NT2/D1 (cell line): ENCODE data around the gene FBXO17.

Experiments used
- DNase-seq: peaks from one replicate; pipeline ENCODE4 v3.0.0-alpha.2; 2011; ENCODE audit warnings: low read depth, low spot score
- H3K27me3 ChIP-seq: 2 replicates; pipeline ENCODE4 v1.6.0; 2011; ENCODE audit warnings: mild to moderate bottlenecking; ENCODE audit not compliant: insufficient read length, insufficient read depth
- H3K36me3 ChIP-seq: 2 replicates; pipeline ENCODE4 v1.6.1; 2011; ENCODE audit warnings: mild to moderate bottlenecking, low read length, mixed read lengths; ENCODE audit not compliant: insufficient read depth, insufficient read length
- H3K4me1 ChIP-seq: 2 replicates; pipeline ENCODE4 v1.5.1; 2011; ENCODE audit not compliant: insufficient read depth, insufficient read length
- H3K4me3 ChIP-seq: 2 replicates; pipeline ENCODE4 v1.5.1; 2011; ENCODE audit warnings: low read depth; ENCODE audit not compliant: insufficient read length
- H3K9ac ChIP-seq: 2 replicates; pipeline ENCODE4 v1.6.0; 2011; ENCODE audit warnings: low read depth; ENCODE audit not compliant: insufficient read length
- H3K9me3 ChIP-seq: 2 replicates; pipeline ENCODE4 v1.5.1; 2011; ENCODE audit warnings: mild to moderate bottlenecking, low read length; ENCODE audit not compliant: insufficient read depth
- SUZ12 ChIP-seq: IDR thresholded peaks from 2 replicates; pipeline ENCODE4 v1.6.1; 2011; ENCODE audit not compliant: insufficient read length, insufficient read depth; ENCODE audit errors: extremely low read depth
- YY1 ChIP-seq: IDR thresholded peaks from 2 replicates; pipeline ENCODE4 v1.6.1; 2011; ENCODE audit not compliant: insufficient read length, insufficient read depth
- ZNF274 ChIP-seq: IDR thresholded peaks from 2 replicates; pipeline ENCODE4 v1.6.1; 2011; ENCODE audit warnings: mild to moderate bottlenecking, low read depth, low read length

FBXO17 gene

DNA sequence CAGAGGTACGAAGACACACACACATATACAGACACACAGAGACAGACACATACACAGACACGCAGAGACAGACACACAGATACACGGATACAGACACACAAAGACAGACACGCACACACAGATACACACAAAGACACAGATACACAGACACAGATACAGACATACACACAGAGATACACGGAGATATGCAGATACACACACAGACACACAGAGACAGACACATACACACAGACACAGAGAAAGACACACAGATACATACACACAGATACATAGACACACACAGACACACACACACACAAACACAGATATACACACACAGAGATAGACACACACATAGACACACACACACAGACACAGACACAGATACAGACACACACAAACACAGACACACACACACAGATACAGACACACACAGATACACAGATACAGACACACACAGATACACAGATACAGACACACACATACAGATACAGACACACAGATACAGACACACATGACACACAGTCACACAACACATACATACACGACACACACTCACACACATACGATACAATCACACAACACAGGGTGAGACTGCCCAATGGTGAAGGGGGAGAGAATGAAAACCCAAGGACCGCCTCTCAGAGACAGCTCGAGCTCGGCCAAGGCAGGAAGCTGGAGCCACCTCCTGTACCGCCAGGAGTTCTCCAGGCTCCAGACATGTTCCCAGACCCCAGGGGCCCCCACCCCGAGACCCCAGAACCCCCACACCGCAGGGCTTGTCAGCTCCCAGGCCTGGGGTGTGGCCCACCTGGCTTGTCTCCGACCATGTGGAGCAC, 54.7 kb downstream of the FBXO17 start:
- Histone ChIP-seq H3K9me3 (no peaks in the 10 kb centered on the region), H3K36me3 (peaks cover 46% of the 10 kb centered on the region), H3K4me3 (no peak overlapping the region), H3K9ac (no peak overlapping the region), H3K27me3 (no peaks in the 10 kb centered on the region), H3K4me1 (peaks cover 3% of the 10 kb centered on the region)
- no peak for DNase-seq
- no peak for TF ChIP-seq SUZ12
- no peak for TF ChIP-seq YY1
- TF ChIP-seq ZNF274, result no peak

DNA sequence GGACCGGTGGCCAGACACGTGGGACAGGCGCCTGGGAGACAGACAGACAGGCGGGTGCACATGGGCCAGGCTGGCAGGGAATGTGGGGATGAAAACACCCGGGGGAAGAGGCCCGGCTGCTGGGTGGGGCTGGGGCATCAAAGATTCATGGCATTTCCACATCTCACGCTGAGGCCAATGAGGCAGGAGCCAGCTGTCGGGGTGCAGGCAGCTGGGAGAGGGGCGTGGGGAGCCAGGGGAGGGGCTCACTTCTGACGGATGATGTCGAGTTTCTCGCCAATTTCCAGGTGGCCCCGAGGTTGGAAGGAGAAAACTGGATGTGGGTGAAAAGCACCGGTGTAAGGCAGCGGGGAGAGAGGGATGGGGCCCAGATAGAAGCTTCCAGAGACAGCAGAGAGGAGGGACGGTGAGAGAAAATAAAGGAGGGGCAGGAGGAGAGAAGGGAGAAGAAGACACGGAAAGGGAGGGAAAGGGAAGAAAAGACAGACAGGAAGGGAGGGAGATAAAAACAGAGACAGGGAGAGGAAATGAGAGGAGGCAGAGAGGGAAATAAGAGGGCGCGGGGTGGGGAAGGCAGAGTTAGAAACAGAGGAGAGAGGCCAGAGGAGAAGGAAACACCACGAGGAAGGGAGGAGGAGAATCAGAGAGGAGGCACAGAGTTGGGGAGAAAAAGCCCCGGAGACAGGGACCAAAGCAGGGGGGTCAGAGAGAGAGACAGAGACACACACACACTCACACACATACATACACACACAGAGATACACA, 55.5 kb downstream of the FBXO17 start:
- Histone ChIP-seq H3K9me3 (no peaks in the 10 kb centered on the region), H3K36me3 (peaks cover 38% of the 10 kb centered on the region), H3K4me1 (peaks cover 3% of the 10 kb centered on the region), H3K9ac (no peak overlapping the region), H3K27me3 (no peaks in the 10 kb centered on the region), H3K4me3 (no peak overlapping the region)
- no peak for TF ChIP-seq ZNF274
- no peak for TF ChIP-seq SUZ12
- TF ChIP-seq YY1, result no peak
- DNase-seq, result no peak

- Histone ChIP-seq H3K4me1 (peaks cover 3% of the 10 kb centered on the region), H3K36me3 (peaks cover 28% of the 10 kb centered on the region), H3K27me3 (no peaks in the 10 kb centered on the region), H3K9me3 (no peaks in the 10 kb centered on the region), H3K9ac (no peak overlapping the region), H3K4me3 (no peak overlapping the region)
- TF ChIP-seq SUZ12, result no peak
- no peak for TF ChIP-seq YY1
- no peak for TF ChIP-seq ZNF274
- DNase-seq, result no peak
Measured at GRCh38 chr19:38918526-38918925, 57.0 kb downstream of the FBXO17 start.

- TF ChIP-seq YY1 (no peak), ZNF274 (no peak), SUZ12 (no peak)
- no peaks in the 10 kb centered on the region for H3K27me3 ChIP-seq
- H3K4me1 ChIP-seq, result peaks cover 3% of the 10 kb centered on the region
- DNase-seq, result no peak
- H3K36me3 ChIP-seq, result peaks cover 28% of the 10 kb centered on the region
- H3K9me3 ChIP-seq, result no peaks in the 10 kb centered on the region
- H3K4me3 ChIP-seq, result no peak overlapping the region
- no peak overlapping the region for H3K9ac ChIP-seq
Measured at GRCh38 chr19:38917921-38918491, 57.5 kb downstream of the FBXO17 start.

GRCh38 chr19:38917516-38917915, 58.0 kb downstream of the FBXO17 start:
- peaks cover 27% of the 10 kb centered on the region for H3K36me3 ChIP-seq
- TF ChIP-seq SUZ12 (no peak), ZNF274 (no peak), YY1 (no peak)
- DNase-seq, result no peak
- no peak overlapping the region for H3K4me3 ChIP-seq
- H3K9me3 ChIP-seq, result no peaks in the 10 kb centered on the region
- H3K4me1 ChIP-seq, result peaks cover 3% of the 10 kb centered on the region
- H3K9ac ChIP-seq, result no peak overlapping the region
- H3K27me3 ChIP-seq, result no peaks in the 10 kb centered on the region

DNA sequence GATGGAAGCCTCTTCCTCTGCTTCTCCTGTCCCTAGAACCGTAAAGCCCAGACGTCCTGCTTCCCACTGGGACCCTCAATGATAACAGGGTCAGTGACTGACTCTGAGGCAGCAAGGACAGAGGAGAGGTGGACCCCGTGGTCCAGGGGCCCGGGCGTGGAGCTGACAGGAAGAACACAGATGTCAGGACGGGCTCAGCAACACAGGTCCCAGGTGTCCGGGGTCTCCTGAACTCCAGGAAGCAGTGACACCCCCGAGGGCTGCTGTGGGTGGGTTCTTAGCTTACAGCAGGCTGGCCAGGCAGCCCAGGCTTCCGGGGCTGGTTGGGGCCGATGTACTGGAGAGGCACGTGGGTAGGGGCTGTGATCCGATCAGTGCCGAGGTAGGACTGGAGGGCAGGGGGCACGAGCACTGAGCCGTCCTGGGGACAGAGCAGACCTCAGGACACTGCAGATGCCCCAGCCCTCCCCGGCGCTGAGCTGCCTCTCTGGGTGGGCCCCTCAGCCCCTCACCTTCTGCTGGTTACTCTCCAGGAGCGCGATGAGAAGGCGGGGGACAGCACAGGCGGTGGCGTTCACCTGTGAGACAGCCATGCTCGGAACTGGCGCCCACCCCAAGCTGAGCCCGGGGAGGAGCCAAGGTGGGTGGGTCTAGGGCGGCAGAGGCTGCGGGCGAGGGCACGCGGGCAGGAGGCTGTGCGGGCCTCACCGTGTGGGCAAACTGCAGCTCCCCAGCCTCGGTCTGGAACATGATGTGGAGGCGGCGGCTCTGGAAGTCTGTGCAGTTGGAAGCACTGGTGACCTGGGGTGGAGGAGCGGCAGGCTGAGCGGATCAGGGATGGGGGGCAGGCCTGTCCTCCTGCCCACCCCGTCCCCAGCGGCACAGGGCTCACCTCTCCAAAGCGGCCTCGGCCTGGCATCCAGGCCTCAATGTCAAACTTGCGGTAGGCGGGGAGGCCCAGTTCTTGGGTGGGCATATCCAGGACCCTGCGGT, 59.9 kb downstream of the FBXO17 start:
- DNase-seq, result no peak
- Histone ChIP-seq H3K9me3 (no peaks in the 10 kb centered on the region), H3K9ac (no peak overlapping the region), H3K36me3 (peaks cover 13% of the 10 kb centered on the region), H3K27me3 (no peaks in the 10 kb centered on the region), H3K4me3 (no peak overlapping the region), H3K4me1 (peaks cover 4% of the 10 kb centered on the region)
- TF ChIP-seq SUZ12, result no peak
- TF ChIP-seq ZNF274, result no peak
- no peak for TF ChIP-seq YY1
